MV-4-11 (cell line): ENCODE results near the gene LRRC10.
A peak's percentile ranks its signal among the peaks of the same experiment; 100 is the strongest.
"Not testable (repeated sequence)": the region's sequence is repeated elsewhere in the genome, so short reads cannot be mapped to it uniquely, and the experiment has no call there.

Experiments
- DNase-seq: peaks from one replicate; lab custom pipeline; 2025; lab: John Stamatoyannopoulos, UW

Gene LRRC10

GRCh38 chr12:69619050-69619449, 8.3 kb upstream of the LRRC10 start:
- DNase-seq = no peak

GRCh38 chr12:69616025-69616424, 5.3 kb upstream of the LRRC10 start:
- peak; percentile 61 for DNase-seq

- no peak for DNase-seq
These were observed 2.6 kb upstream of the LRRC10 start for GRCh38 chr12:69613351-69613750.

- DNase-seq = no peak
These were observed 581 bp downstream of the LRRC10 start for GRCh38 chr12:69610126-69610525.

- peak; percentile 3 for DNase-seq
These were observed 2.6 kb downstream of the LRRC10 start for GRCh38 chr12:69608114-69608513.

GRCh38 chr12:69604275-69604674, 6.4 kb downstream of the LRRC10 start:
- not testable (repeated sequence) for DNase-seq

GRCh38 chr12:69603556-69603955, 7.2 kb downstream of the LRRC10 start:
- DNase-seq = not testable (repeated sequence)

- no peak for DNase-seq
These were observed 7.8 kb downstream of the LRRC10 start for GRCh38 chr12:69602954-69603353.

- no peak for DNase-seq
These were observed 8.6 kb downstream of the LRRC10 start for GRCh38 chr12:69601962-69602685.

- DNase-seq = no peak
These were observed 9.9 kb downstream of the LRRC10 start for GRCh38 chr12:69600804-69601203.

- no peak for DNase-seq
These were observed 12.4 kb downstream of the LRRC10 start for GRCh38 chr12:69598174-69598753.

- DNase-seq = no peak
These were observed 15.0 kb downstream of the LRRC10 start for GRCh38 chr12:69595689-69596088.

GRCh38 chr12:69589082-69589481, 21.6 kb downstream of the LRRC10 start:
- DNase-seq = no peak

GRCh38 chr12:69588527-69588926, 22.2 kb downstream of the LRRC10 start:
- DNase-seq = no peak

GRCh38 chr12:69585189-69586062, 25.3 kb downstream of the LRRC10 start, which contains the start of gene CCT2:
Gene CCT2, plus strand, starts transcription at chr12:69585459. Its CDS starts 63 bp downstream, at chr12:69585522.
- DNase-seq = peak; percentile 96

- DNase-seq = peak; percentile 8
These were observed 27.5 kb downstream of the LRRC10 start for GRCh38 chr12:69583203-69583602.

- peak; percentile 12 for DNase-seq
These were observed 30.6 kb downstream of the LRRC10 start for GRCh38 chr12:69580074-69580473.

- DNase-seq = peak; percentile 49
These were observed 31.7 kb downstream of the LRRC10 start for GRCh38 chr12:69579029-69579428.

GRCh38 chr12:69578283-69578682, 32.4 kb downstream of the LRRC10 start:
- DNase-seq = peak; percentile 64

GRCh38 chr12:69575346-69575745, 35.4 kb downstream of the LRRC10 start:
- DNase-seq = no peak

GRCh38 chr12:69570545-69571399, 39.9 kb downstream of the LRRC10 start:
- DNase-seq = peak; percentile 41
